CD14-positive monocyte (primary cell): ENCODE measurements around the gene MIPOL1. TPM values are rescaled to one million over a fixed set of nuclear protein-coding genes. Genes with fewer than 3 reads are reported as not detected.

Experiments
- DNase-seq, 3 donors: peaks; one replicate each; pipeline ENCODE4 v3.0.0-alpha.2; 2011 to 2022
- H2AFZ ChIP-seq: 2 replicates; pipeline ENCODE4 v1.6.0; 2012; ENCODE audit warnings: mild to moderate bottlenecking, low read depth, low read length, inconsistent platforms; ENCODE audit not compliant: insufficient read depth, poor library complexity, severe bottlenecking
- H3K27ac ChIP-seq, 2 donors: 1 replicate in 1 of 2; 2 replicates in 1 of 2; pipeline ENCODE4 v1.5.1; 2012 to 2013; ENCODE audit warnings: low read length in 2 of 2, control low read depth in 1 of 2, inconsistent platforms in 1 of 2, low read depth in 1 of 2, mild to moderate bottlenecking in 1 of 2
- H3K27me3 ChIP-seq, 2 donors: one replicate each; pipeline versions ENCODE4 v1.6.0 to v1.6.1; 2011 to 2013; ENCODE audit warnings: low read length in 2 of 2; ENCODE audit not compliant: control insufficient read depth in 2 of 2, insufficient read depth in 2 of 2
- H3K36me3 ChIP-seq, 2 donors: replicated peaks in 1 of 2; 1 replicate in 1 of 2; 2 replicates in 1 of 2; pipeline versions ENCODE4 v1.5.1 to v1.6.1; 2012 to 2013; ENCODE audit warnings: low read length in 2 of 2, control low read depth in 1 of 2, inconsistent platforms in 1 of 2, mild to moderate bottlenecking in 1 of 2; ENCODE audit not compliant: insufficient read depth in 2 of 2, control insufficient read depth in 1 of 2
- H3K4me1 ChIP-seq, 2 donors: 1 replicate in 1 of 2; 2 replicates in 1 of 2; pipeline versions ENCODE4 v1.5.1 to v1.6.1; 2012 to 2013; ENCODE audit warnings: low read length in 2 of 2, control low read depth in 1 of 2, inconsistent platforms in 1 of 2, mild to moderate bottlenecking in 1 of 2, moderate library complexity in 1 of 2; ENCODE audit not compliant: insufficient read depth in 2 of 2, control insufficient read depth in 1 of 2
- H3K4me2 ChIP-seq: replicated peaks from 2 replicates; pipeline ENCODE3; 2012; ENCODE audit warnings: low read length, moderate library complexity, mild to moderate bottlenecking; ENCODE audit not compliant: poor library complexity, severe bottlenecking; ENCODE audit errors: extremely low read depth
- H3K4me3 ChIP-seq, 3 experiments: fragments of 200-600 bp in 1 of 3; sonication (generic) in 1 of 3; replicated peaks in 1 of 3; 1 replicate in 2 of 3; 2 replicates in 1 of 3; pipeline ENCODE4 v1.5.1; 2011 to 2013; ENCODE audit warnings: low read length in 3 of 3, mild to moderate bottlenecking in 3 of 3, control low read depth in 2 of 3, low read depth in 2 of 3, inconsistent platforms in 1 of 3, moderate library complexity in 1 of 3
- H3K79me2 ChIP-seq: 2 replicates; pipeline ENCODE4 v1.6.0; 2012; ENCODE audit warnings: mild to moderate bottlenecking, control low read depth, inconsistent platforms, low read length, moderate library complexity; ENCODE audit not compliant: insufficient read depth
- H3K9ac ChIP-seq: 2 replicates; pipeline ENCODE4 v1.6.0; 2017; ENCODE audit warnings: low read length, mild to moderate bottlenecking; ENCODE audit not compliant: insufficient read depth, poor library complexity, severe bottlenecking
- H3K9me3 ChIP-seq, 2 donors: replicated peaks in 1 of 2; 1 replicate in 1 of 2; 2 replicates in 1 of 2; pipeline versions ENCODE4 v1.5.1 to v1.6.1; 2012 to 2013; ENCODE audit warnings: low read length in 2 of 2, control low read depth in 1 of 2; ENCODE audit not compliant: control insufficient read depth in 1 of 2, insufficient read depth in 1 of 2
- H4K20me1 ChIP-seq: 2 replicates; pipeline ENCODE4 v1.6.0; 2012; ENCODE audit warnings: mild to moderate bottlenecking, low read length, control low read depth, moderate library complexity; ENCODE audit not compliant: insufficient read depth
- H3K27ac Mint-ChIP-seq, 7 donors: one replicate each; pipeline ENCODE4 v1.8.0; 2020; ENCODE audit warnings: mild to moderate bottlenecking in 7 of 7, mixed read lengths in 7 of 7, moderate library complexity in 6 of 7, inconsistent platforms in 2 of 7
- H3K27me3 Mint-ChIP-seq, 3 donors: one replicate each; pipeline ENCODE4 v1.8.0; 2021 to 2022; ENCODE audit warnings: low read depth in 3 of 3, mild to moderate bottlenecking in 3 of 3, mixed read lengths in 3 of 3, moderate library complexity in 3 of 3, inconsistent platforms in 1 of 3
- H3K36me3 Mint-ChIP-seq, 2 donors: one replicate each; pipeline ENCODE4 v1.8.0; 2020; ENCODE audit warnings: mixed read lengths in 2 of 2, inconsistent platforms in 1 of 2, mild to moderate bottlenecking in 1 of 2
- H3K4me1 Mint-ChIP-seq: one replicate; pipeline ENCODE4 v1.8.0; 2020; ENCODE audit warnings: mild to moderate bottlenecking, mixed read lengths
- H3K4me3 Mint-ChIP-seq, 2 donors: one replicate each; pipeline ENCODE4 v1.8.0; 2020; ENCODE audit warnings: mild to moderate bottlenecking in 2 of 2, mixed read lengths in 2 of 2, moderate library complexity in 1 of 2
- H3K9me3 Mint-ChIP-seq, 7 donors: one replicate each; pipeline ENCODE4 v1.8.0; 2020 to 2022; ENCODE audit warnings: mixed read lengths in 7 of 7, mild to moderate bottlenecking in 6 of 7, moderate library complexity in 6 of 7, inconsistent platforms in 2 of 7
- WGBS: methylation state at CpG from one replicate; pipeline ENCODE4 v1.1.5; 2013; ENCODE audit warnings: missing lambda C conversion rate; ENCODE audit not compliant: insufficient coverage; 5-methylcytosine and 5-hydroxymethylcytosine counted together
- intact Hi-C, 2 donors: fragments of 100-400 bp; cut with micrococcal nuclease; formaldehyde crosslinking; loops; one replicate each; pipeline versions ENCODE4 v1.15.0 to v1.15.1; 2023
- polyA plus RNA-seq, 3 donors: library from polyadenylated mRNA; depleted of rRNA in 1 of 3; unstranded in 2 of 3; stranded (reverse) in 1 of 3; fragments of 300-500 nt in 2 of 3; fragments of >200 nt in 1 of 3; fragmentation: Illumina TruSeq in 2 of 3; gene quantifications; 1 replicate in 2 of 3; 2 replicates in 1 of 3; pipeline ENCODE4 v1.2.3, GENCODE V29; 2012 to 2021
- TF ChIP-seq, protein P1 (sequence below): fragments of 200-600 bp; IDR thresholded peaks from one replicate; pipeline ENCODE4 v1.8.0; 2022; ENCODE audit warnings: antibody characterized with exemption, mild to moderate bottlenecking

Gene MIPOL1
- polyA plus RNA-seq, 3 donors, result not detected

GRCh38 chr14:37194698-37195097, 3.0 kb upstream of the MIPOL1 start:
- H3K4me1 ChIP-seq, result peaks cover 0 to 7% of the 10 kb centered on the region in 2 donors
- H3K4me1 Mint-ChIP-seq, result peaks cover 12% of the 10 kb centered on the region
- H3K27ac Mint-ChIP-seq, result no peak overlapping the region
- no peak overlapping the region for H2AFZ ChIP-seq
- H4K20me1 ChIP-seq, result no peaks in the 10 kb centered on the region
- intact Hi-C loops, result no loop called here
- TF ChIP-seq, protein P1, sequence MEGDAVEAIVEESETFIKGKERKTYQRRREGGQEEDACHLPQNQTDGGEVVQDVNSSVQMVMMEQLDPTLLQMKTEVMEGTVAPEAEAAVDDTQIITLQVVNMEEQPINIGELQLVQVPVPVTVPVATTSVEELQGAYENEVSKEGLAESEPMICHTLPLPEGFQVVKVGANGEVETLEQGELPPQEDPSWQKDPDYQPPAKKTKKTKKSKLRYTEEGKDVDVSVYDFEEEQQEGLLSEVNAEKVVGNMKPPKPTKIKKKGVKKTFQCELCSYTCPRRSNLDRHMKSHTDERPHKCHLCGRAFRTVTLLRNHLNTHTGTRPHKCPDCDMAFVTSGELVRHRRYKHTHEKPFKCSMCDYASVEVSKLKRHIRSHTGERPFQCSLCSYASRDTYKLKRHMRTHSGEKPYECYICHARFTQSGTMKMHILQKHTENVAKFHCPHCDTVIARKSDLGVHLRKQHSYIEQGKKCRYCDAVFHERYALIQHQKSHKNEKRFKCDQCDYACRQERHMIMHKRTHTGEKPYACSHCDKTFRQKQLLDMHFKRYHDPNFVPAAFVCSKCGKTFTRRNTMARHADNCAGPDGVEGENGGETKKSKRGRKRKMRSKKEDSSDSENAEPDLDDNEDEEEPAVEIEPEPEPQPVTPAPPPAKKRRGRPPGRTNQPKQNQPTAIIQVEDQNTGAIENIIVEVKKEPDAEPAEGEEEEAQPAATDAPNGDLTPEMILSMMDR, result no peak
- H3K27me3 Mint-ChIP-seq, result peaks cover 21 to 32% (median 28%) of the 10 kb centered on the region in 3 donors
- no peak for DNase-seq
- H3K4me3 ChIP-seq, result no peak overlapping the region
- H3K79me2 ChIP-seq, result no peaks in the 10 kb centered on the region
- H3K36me3 ChIP-seq, result no peaks in the 10 kb centered on the region
- peaks cover 0 to 8% (median 1%) of the 10 kb centered on the region in 7 donors for H3K9me3 Mint-ChIP-seq
- H3K4me3 Mint-ChIP-seq, result no peak overlapping the region
- H3K27me3 ChIP-seq, result peaks cover 9 to 28% of the 10 kb centered on the region in 2 donors
- H3K9me3 ChIP-seq, result no peaks in the 10 kb centered on the region
- no peak overlapping the region for H3K4me2 ChIP-seq
- no peak overlapping the region for H3K27ac ChIP-seq
- no peaks in the 10 kb centered on the region for H3K36me3 Mint-ChIP-seq
- H3K9ac ChIP-seq, result no peak overlapping the region
- WGBS, result 71% methylated on average over 1 of the region's 2 CpGs

DNA sequence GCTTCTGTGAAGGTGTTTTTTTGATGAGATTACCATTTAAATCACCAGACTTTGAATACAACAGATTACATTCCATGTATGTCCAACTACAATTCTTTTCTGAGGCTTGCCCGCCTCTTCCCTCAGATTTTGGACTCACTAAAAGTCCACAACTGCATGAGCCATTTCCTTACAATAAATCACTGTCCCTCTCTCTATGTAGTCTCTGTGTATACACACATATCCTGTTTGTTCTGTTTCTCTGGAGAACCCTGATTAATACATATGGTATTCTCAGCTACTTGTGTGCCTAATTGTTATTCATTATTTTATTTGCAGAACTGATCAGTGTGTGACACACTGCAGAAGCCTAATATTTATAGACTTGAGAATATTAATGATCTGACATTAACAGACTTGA, 2.4 kb upstream of the MIPOL1 start:
- H3K27ac ChIP-seq, result no peak overlapping the region
- no peak overlapping the region for H3K4me2 ChIP-seq
- Mint-ChIP-seq H3K36me3 (no peaks in the 10 kb centered on the region), H3K27me3 (peaks cover 21 to 32% (median 28%) of the 10 kb centered on the region in 3 donors), H3K27ac (no peak overlapping the region), H3K9me3 (peaks cover 0 to 8% (median 1%) of the 10 kb centered on the region in 7 donors), H3K4me3 (no peak overlapping the region), H3K4me1 (peaks cover 12% of the 10 kb centered on the region)
- no peaks in the 10 kb centered on the region for H3K36me3 ChIP-seq
- no peak overlapping the region for H3K4me3 ChIP-seq
- no peaks in the 10 kb centered on the region for H4K20me1 ChIP-seq
- H3K9ac ChIP-seq, result no peak overlapping the region
- TF ChIP-seq, protein P1, result no peak
- peaks cover 0 to 7% of the 10 kb centered on the region in 2 donors for H3K4me1 ChIP-seq
- 67% methylated on average over 1 of the region's 1 CpG for WGBS
- H2AFZ ChIP-seq, result no peak overlapping the region
- peaks cover 9 to 28% of the 10 kb centered on the region in 2 donors for H3K27me3 ChIP-seq
- intact Hi-C loops, result no loop called here
- no peak for DNase-seq
- no peaks in the 10 kb centered on the region for H3K9me3 ChIP-seq
- H3K79me2 ChIP-seq, result no peaks in the 10 kb centered on the region
